Liver (tissue), 9 donors: ENCODE measurements around the gene MSL1. TPM values are rescaled to one million over a fixed set of nuclear protein-coding genes. Genes with fewer than 3 reads are reported as not detected.

ENCODE experiments used
- DNase-seq: peaks from one replicate; pipeline ENCODE4 v3.0.0-alpha.2; 2017; ENCODE audit warnings: low spot score
- H3K27ac ChIP-seq, 2 donors: one replicate each; pipeline ENCODE4 v1.7.0; 2013; ENCODE audit warnings: inconsistent platforms in 2 of 2, low read length in 2 of 2, control low read depth in 1 of 2, low read depth in 1 of 2, mild to moderate bottlenecking in 1 of 2
- H3K27me3 ChIP-seq, 4 donors: one replicate each; pipeline versions ENCODE4 v1.6.1 to v1.7.0; 2013; ENCODE audit warnings: low read length in 3 of 4, inconsistent platforms in 1 of 4, mild to moderate bottlenecking in 1 of 4, moderate library complexity in 1 of 4; ENCODE audit not compliant: control insufficient read depth in 4 of 4, insufficient read depth in 4 of 4
- H3K36me3 ChIP-seq, 4 donors: one replicate each; pipeline versions ENCODE4 v1.6.1 to v1.7.0; 2013; ENCODE audit warnings: low read length in 3 of 4, mild to moderate bottlenecking in 3 of 4, low read depth in 1 of 4, moderate library complexity in 1 of 4; ENCODE audit not compliant: control insufficient read depth in 4 of 4, insufficient read depth in 3 of 4
- H3K4me1 ChIP-seq, 4 donors: one replicate each; pipeline versions ENCODE4 v1.6.1 to v1.7.0; 2013; ENCODE audit warnings: low read length in 3 of 4, mild to moderate bottlenecking in 3 of 4, moderate library complexity in 1 of 4; ENCODE audit not compliant: control insufficient read depth in 4 of 4, insufficient read depth in 4 of 4
- H3K4me3 ChIP-seq, 3 donors: one replicate each; pipeline versions ENCODE4 v1.6.1 to v1.7.0; 2013; ENCODE audit warnings: low read length in 3 of 3, control low read depth in 1 of 3, low read depth in 1 of 3, mild to moderate bottlenecking in 1 of 3
- H3K9ac ChIP-seq, 2 donors: one replicate each; pipeline ENCODE4 v1.7.0; 2013; ENCODE audit warnings: low read length in 2 of 2, mild to moderate bottlenecking in 2 of 2, moderate library complexity in 2 of 2, control low read depth in 1 of 2, low read depth in 1 of 2
- H3K9me3 ChIP-seq, 4 donors: one replicate each; pipeline versions ENCODE4 v1.6.1 to v1.7.0; 2013; ENCODE audit warnings: low read length in 3 of 4; ENCODE audit not compliant: control insufficient read depth in 4 of 4
- CTCF ChIP-seq: fragments of 150-350 bp; IDR thresholded peaks from 2 replicates; pipeline ENCODE4 v1.5.1; 2017; ENCODE audit warnings: improper control_type of control experiment, low read depth, low read length; ENCODE audit not compliant: missing input control
- EGR1 ChIP-seq, 2 donors: IDR thresholded peaks; 2 replicates each; pipeline ENCODE4 v1.6.1; 2016 to 2018; ENCODE audit warnings: antibody characterized with exemption in 2 of 2, low read depth in 2 of 2
- FOXA1 ChIP-seq: IDR thresholded peaks from 2 replicates; pipeline ENCODE4 v1.6.1; 2016; ENCODE audit warnings: antibody characterized with exemption
- FOXA2 ChIP-seq: IDR thresholded peaks from 2 replicates; pipeline ENCODE4 v1.6.1; 2016; ENCODE audit warnings: antibody characterized with exemption
- HNF4A ChIP-seq, 2 donors: conservative IDR thresholded peaks; 2 replicates each; pipeline ENCODE4 v1.6.1; 2016; ENCODE audit warnings: antibody characterized with exemption in 2 of 2, mild to moderate bottlenecking in 2 of 2
- HNF4G ChIP-seq: IDR thresholded peaks from 2 replicates; pipeline ENCODE4 v1.6.1; 2016; ENCODE audit warnings: antibody characterized with exemption
- JUND ChIP-seq, 2 donors: IDR thresholded peaks; 2 replicates each; pipeline ENCODE4 v1.6.1; 2016; ENCODE audit warnings: antibody characterized with exemption in 2 of 2
- NR2F2 ChIP-seq: IDR thresholded peaks from 2 replicates; pipeline ENCODE4 v1.6.1; 2016; ENCODE audit warnings: antibody characterized with exemption
- RAD21 ChIP-seq, 2 donors: IDR thresholded peaks; 2 replicates each; pipeline ENCODE4 v1.6.1; 2016; ENCODE audit warnings: antibody characterized with exemption in 2 of 2, mild to moderate bottlenecking in 2 of 2
- RXRA ChIP-seq, 2 donors: IDR thresholded peaks; 2 replicates each; pipeline ENCODE4 v1.6.1; 2017 to 2018; ENCODE audit warnings: antibody characterized with exemption in 2 of 2, mild to moderate bottlenecking in 1 of 2
- SP1 ChIP-seq: IDR thresholded peaks from 2 replicates; pipeline ENCODE4 v1.6.1; 2018; ENCODE audit warnings: antibody characterized with exemption, mild to moderate bottlenecking
- TAF1 ChIP-seq: conservative IDR thresholded peaks from 2 replicates; pipeline ENCODE4 v1.6.1; 2016; ENCODE audit warnings: antibody characterized with exemption, mild to moderate bottlenecking
- ZBTB33 ChIP-seq: IDR thresholded peaks from 2 replicates; pipeline ENCODE4 v1.6.1; 2016; ENCODE audit warnings: antibody characterized with exemption
- WGBS: extraction: QIAGEN DNeasy Blood & Tissue Kit; methylation state at CpG from one replicate; pipeline ENCODE4 v1.1.7; 2013; 5-methylcytosine and 5-hydroxymethylcytosine counted together
- polyA plus RNA-seq, 2 donors: library from polyadenylated mRNA; stranded (reverse) in 1 of 2; unstranded in 1 of 2; fragments of 200-250 nt in 1 of 2; fragments of >200 nt in 1 of 2; fragmentation: Nextera tagmentation in 1 of 2; extraction: Ambion mirVana in 1 of 2; gene quantifications; one replicate each; pipeline versions ENCODE4 v1.2.1 to v1.2.3, GENCODE V29; 2013 to 2015
- total RNA-seq, 2 donors: library from RNA; depleted of rRNA; stranded (reverse); fragments of >200 nt; gene quantifications; one replicate each; pipeline ENCODE4 v1.2.3, GENCODE V29; 2014
- TF ChIP-seq, protein P1 (sequence below): IDR thresholded peaks from 2 replicates; pipeline ENCODE4 v1.6.1; 2016; ENCODE audit warnings: antibody characterized with exemption
- TF ChIP-seq, protein P2 (sequence below): IDR thresholded peaks from 2 replicates; pipeline ENCODE4 v1.6.1; 2016; ENCODE audit warnings: antibody characterized with exemption, mild to moderate bottlenecking
- TF ChIP-seq, protein P3 (sequence below): IDR thresholded peaks from 2 replicates; pipeline ENCODE4 v1.6.1; 2016; ENCODE audit warnings: antibody characterized with exemption
- donor health status: healthy.
- donor health status: healthy.
- donor health status: healthy.
- donor health status: healthy.
- donor health status: healthy.

Gene MSL1
- total and polyA plus RNA-seq, 4 donors = 7.9 to 43.7 (median 23.6) TPM

DNA sequence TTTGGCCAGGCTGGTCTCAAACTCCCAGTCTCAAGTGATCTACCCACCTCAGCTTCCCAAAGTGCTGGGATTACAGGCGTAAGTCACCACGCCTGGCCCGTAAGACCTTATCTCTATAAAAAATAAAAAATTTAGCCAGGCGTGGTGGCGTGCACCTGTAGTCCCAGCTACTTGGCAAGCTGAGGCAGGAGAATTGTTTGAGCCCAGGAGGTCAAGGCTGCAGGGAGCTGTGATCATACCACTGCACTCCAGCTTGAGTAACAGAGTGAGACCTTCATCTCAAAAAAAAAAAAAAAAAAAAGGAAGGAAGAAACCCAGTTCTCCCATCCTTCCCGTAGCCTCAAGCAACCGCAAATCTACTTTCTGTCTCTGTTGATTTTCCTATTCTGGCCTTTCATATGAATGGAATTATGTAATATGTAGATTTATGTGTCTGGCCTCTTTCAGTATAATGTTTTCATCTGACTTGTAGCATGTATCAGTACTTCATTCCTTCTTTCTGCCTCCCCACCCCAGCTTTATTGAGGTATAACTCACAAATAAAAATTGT, 29.7 kb downstream of the MSL1 start:
- Histone ChIP-seq H3K9me3 (no peaks in the 10 kb centered on the region), H3K4me3 (no peak overlapping the region), H3K36me3 (peaks cover 8 to 28% (median 15%) of the 10 kb centered on the region in 4 donors), H3K27ac (no peak overlapping the region), H3K4me1 (peaks cover 0 to 6% (median 4%) of the 10 kb centered on the region in 4 donors), H3K27me3 (no peaks in the 10 kb centered on the region), H3K9ac (no peak overlapping the region)
- 55% methylated on average over 7 of the region's 7 CpGs for WGBS
- no peak for DNase-seq
- TF ChIP-seq JUND (IDR thresholded peaks at IDR 0.05) (no peak), FOXA1 (no peak), FOXA2 (no peak), RXRA (IDR thresholded peaks at IDR 0.05) (no peak), ZBTB33 (no peak), SP1 (no peak), TAF1 (no peak), NR2F2 (no peak)
- TF ChIP-seq, protein P1, sequence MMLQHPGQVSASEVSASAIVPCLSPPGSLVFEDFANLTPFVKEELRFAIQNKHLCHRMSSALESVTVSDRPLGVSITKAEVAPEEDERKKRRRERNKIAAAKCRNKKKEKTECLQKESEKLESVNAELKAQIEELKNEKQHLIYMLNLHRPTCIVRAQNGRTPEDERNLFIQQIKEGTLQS = no peak
- TF ChIP-seq, protein P2, sequence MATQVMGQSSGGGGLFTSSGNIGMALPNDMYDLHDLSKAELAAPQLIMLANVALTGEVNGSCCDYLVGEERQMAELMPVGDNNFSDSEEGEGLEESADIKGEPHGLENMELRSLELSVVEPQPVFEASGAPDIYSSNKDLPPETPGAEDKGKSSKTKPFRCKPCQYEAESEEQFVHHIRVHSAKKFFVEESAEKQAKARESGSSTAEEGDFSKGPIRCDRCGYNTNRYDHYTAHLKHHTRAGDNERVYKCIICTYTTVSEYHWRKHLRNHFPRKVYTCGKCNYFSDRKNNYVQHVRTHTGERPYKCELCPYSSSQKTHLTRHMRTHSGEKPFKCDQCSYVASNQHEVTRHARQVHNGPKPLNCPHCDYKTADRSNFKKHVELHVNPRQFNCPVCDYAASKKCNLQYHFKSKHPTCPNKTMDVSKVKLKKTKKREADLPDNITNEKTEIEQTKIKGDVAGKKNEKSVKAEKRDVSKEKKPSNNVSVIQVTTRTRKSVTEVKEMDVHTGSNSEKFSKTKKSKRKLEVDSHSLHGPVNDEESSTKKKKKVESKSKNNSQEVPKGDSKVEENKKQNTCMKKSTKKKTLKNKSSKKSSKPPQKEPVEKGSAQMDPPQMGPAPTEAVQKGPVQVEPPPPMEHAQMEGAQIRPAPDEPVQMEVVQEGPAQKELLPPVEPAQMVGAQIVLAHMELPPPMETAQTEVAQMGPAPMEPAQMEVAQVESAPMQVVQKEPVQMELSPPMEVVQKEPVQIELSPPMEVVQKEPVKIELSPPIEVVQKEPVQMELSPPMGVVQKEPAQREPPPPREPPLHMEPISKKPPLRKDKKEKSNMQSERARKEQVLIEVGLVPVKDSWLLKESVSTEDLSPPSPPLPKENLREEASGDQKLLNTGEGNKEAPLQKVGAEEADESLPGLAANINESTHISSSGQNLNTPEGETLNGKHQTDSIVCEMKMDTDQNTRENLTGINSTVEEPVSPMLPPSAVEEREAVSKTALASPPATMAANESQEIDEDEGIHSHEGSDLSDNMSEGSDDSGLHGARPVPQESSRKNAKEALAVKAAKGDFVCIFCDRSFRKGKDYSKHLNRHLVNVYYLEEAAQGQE = no peak

DNA sequence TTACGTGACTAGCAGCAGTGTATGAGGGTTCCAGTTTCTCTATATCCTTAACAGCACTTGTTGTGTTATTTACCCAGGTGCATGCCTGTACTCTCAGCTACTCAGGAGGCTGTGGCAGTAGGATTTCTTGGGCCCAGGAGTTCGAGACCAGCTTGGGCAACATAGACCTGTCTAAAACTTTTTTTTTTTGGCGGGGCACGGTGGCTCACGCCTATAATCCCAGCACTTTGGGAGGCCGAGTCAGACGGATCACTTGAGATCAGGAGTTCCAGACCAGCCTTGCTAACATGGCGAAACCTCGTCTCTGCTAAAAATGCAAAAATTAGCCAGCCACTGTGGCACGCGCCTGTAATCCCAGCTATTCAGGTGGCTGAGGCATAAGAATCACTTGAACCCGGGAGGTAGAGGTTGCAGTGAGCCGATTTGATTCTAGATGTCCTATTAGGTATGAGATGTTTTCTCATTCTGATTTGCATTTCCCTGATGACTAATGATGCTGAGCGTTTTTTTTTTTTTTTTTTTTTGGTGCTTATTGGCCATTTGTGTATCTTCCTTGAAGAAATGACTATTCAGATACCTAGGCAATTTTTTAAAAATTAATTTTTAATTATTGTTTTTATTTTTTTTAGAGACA, 31.9 kb downstream of the MSL1 start:
- H3K9ac ChIP-seq = no peak overlapping the region
- H3K27me3 ChIP-seq = no peaks in the 10 kb centered on the region
- no peak for DNase-seq
- H3K4me1 ChIP-seq = peaks cover 0 to 6% (median 4%) of the 10 kb centered on the region in 4 donors
- peaks cover 4 to 19% (median 6%) of the 10 kb centered on the region in 4 donors for H3K36me3 ChIP-seq
- no peaks in the 10 kb centered on the region for H3K9me3 ChIP-seq
- no peak overlapping the region for H3K4me3 ChIP-seq
- no peak overlapping the region for H3K27ac ChIP-seq
- 94% methylated on average over 14 of the region's 14 CpGs for WGBS
- TF ChIP-seq TAF1 = no peak
- no peak for TF ChIP-seq FOXA2
- TF ChIP-seq JUND (IDR thresholded peaks at IDR 0.05) = no peak
- TF ChIP-seq HNF4G = no peak
- TF ChIP-seq, protein P1 = no peak
- TF ChIP-seq, protein P3, sequence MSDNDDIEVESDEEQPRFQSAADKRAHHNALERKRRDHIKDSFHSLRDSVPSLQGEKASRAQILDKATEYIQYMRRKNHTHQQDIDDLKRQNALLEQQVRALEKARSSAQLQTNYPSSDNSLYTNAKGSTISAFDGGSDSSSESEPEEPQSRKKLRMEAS = no peak
- TF ChIP-seq EGR1 (IDR thresholded peaks at IDR 0.05; ENCODE audit: low read depth in 2 of 2) = no peak
- no peak for TF ChIP-seq ZBTB33
- no peak for TF ChIP-seq NR2F2
- TF ChIP-seq, protein P2 = no peak
- TF ChIP-seq CTCF = no peak
- TF ChIP-seq RAD21 (IDR thresholded peaks at IDR 0.05) = no peak
- no peak for TF ChIP-seq HNF4A (conservative IDR thresholded peaks at IDR 0.05)
